H1 (cell line): ENCODE data around the gene ZNF304. TPM values are rescaled to one million over a fixed set of nuclear protein-coding genes. Genes with fewer than 3 reads are reported as not detected.

Source experiments
- CTCF ChIA-PET: fragments of 300-600 bp; sonication (Branson Sonifier 250); formaldehyde crosslinking; loops from one replicate; lab custom pipeline; 2021; ENCODE audit not compliant: partially characterized antibody; lab: Charles Lee
- POLR2A ChIA-PET: fragments of 300-600 bp; sonication (Branson Sonifier 250); formaldehyde crosslinking; loops from one replicate; lab custom pipeline; 2021; ENCODE audit warnings: inconsistent platforms; ENCODE audit not compliant: partially characterized antibody; lab: Charles Lee
- DNase-seq, 2 experiments: peaks; one replicate each; pipeline versions ENCODE4 v3.0.0 to v3.0.0-alpha.2; 2010 to 2022; ENCODE audit warnings: low spot score in 2 of 2, low read depth in 1 of 2, mixed read lengths in 1 of 2
- FAIRE-seq: peaks from 2 replicates; lab custom pipeline; 2011; peaks lifted over from hg19 to GRCh38; lab: Jason Lieb, UNC
- H2AFZ ChIP-seq: 2 replicates; pipeline ENCODE4 v1.8.1; 2012; ENCODE audit warnings: low read length, inconsistent platforms
- H2AK5ac ChIP-seq: 2 replicates; pipeline ENCODE4 v1.6.1; 2013; ENCODE audit warnings: low read depth, low read length
- H2BK120ac ChIP-seq: replicated peaks from 2 replicates; pipeline ENCODE3; 2013; ENCODE audit warnings: low read depth, low read length, inconsistent platforms
- H2BK12ac ChIP-seq: 2 replicates; pipeline ENCODE4 v1.6.1; 2013; ENCODE audit warnings: low read depth, low read length
- H2BK15ac ChIP-seq: 2 replicates; pipeline ENCODE4 v1.6.1; 2013; ENCODE audit warnings: low read length
- H2BK20ac ChIP-seq: 2 replicates; pipeline ENCODE4 v1.6.1; 2013; ENCODE audit warnings: low read length
- H2BK5ac ChIP-seq: 2 replicates; pipeline ENCODE4 v1.6.1; 2013; ENCODE audit warnings: low read depth, low read length
- H3K14ac ChIP-seq: 2 replicates; pipeline ENCODE4 v1.6.1; 2013; ENCODE audit warnings: inconsistent platforms; ENCODE audit not compliant: insufficient read length
- H3K18ac ChIP-seq: 2 replicates; pipeline ENCODE4 v1.6.1; 2013; ENCODE audit warnings: low read length; ENCODE audit errors: extremely low read depth
- H3K23ac ChIP-seq: 2 replicates; pipeline ENCODE4 v1.6.1; 2013; ENCODE audit warnings: inconsistent platforms; ENCODE audit not compliant: insufficient read length
- H3K23me2 ChIP-seq: 2 replicates; pipeline ENCODE4 v1.6.1; 2013; ENCODE audit warnings: low read depth, low read length
- H3K27ac ChIP-seq: 2 replicates; pipeline ENCODE4 v1.6.1; 2011; ENCODE audit warnings: low read depth, low read length, inconsistent platforms
- H3K27me3 ChIP-seq, 4 experiments: replicated peaks in 1 of 4; 1 replicate in 1 of 4; 2 replicates in 3 of 4; pipeline versions ENCODE4 v1.6.1 to v1.8.1; 2011 to 2013; ENCODE audit warnings: low read length in 3 of 4, mild to moderate bottlenecking in 3 of 4, inconsistent platforms in 2 of 4, mixed read lengths in 2 of 4, moderate library complexity in 1 of 4; ENCODE audit not compliant: control insufficient read depth in 3 of 4, insufficient read depth in 3 of 4; ENCODE audit errors: extremely low read depth in 1 of 4
- H3K36me3 ChIP-seq, 4 experiments: 2 replicates each; pipeline versions ENCODE4 v1.6.1 to v1.8.1; 2011 to 2013; ENCODE audit warnings: mild to moderate bottlenecking in 4 of 4, low read length in 3 of 4, moderate library complexity in 2 of 4, control low read depth in 1 of 4, inconsistent platforms in 1 of 4; ENCODE audit not compliant: insufficient read depth in 4 of 4, control insufficient read depth in 2 of 4
- H3K4ac ChIP-seq: replicated peaks from 2 replicates; pipeline ENCODE3; 2013; ENCODE audit warnings: low read length, low read depth, mixed read lengths, inconsistent platforms; ENCODE audit not compliant: insufficient read length
- H3K4me1 ChIP-seq, 4 experiments: replicated peaks in 1 of 4; 1 replicate in 1 of 4; 2 replicates in 3 of 4; pipeline versions ENCODE4 v1.6.1 to v1.8.1; 2011 to 2013; ENCODE audit warnings: low read length in 3 of 4, inconsistent platforms in 2 of 4, mixed read lengths in 1 of 4; ENCODE audit not compliant: insufficient read depth in 4 of 4, control insufficient read depth in 3 of 4
- H3K4me2 ChIP-seq, 2 experiments: 2 replicates each; pipeline versions ENCODE4 v1.6.1 to v1.8.1; 2011 to 2013; ENCODE audit warnings: low read depth in 2 of 2, low read length in 2 of 2, control low read depth in 1 of 2, inconsistent platforms in 1 of 2, mild to moderate bottlenecking in 1 of 2; ENCODE audit not compliant: insufficient read depth in 1 of 2
- H3K4me3 ChIP-seq, 4 experiments: fragments of 200-600, 300-600 bp in 1 of 4; sonication (generic), shearing (Covaris generic), sonication (Bioruptor Twin) in 1 of 4; 2 replicates each; pipeline versions ENCODE4 v1.5.1 to v1.8.1; 2011 to 2016; ENCODE audit warnings: low read length in 4 of 4, low read depth in 3 of 4, control low read depth in 2 of 4, inconsistent platforms in 2 of 4, mild to moderate bottlenecking in 2 of 4, mixed read lengths in 1 of 4, moderate library complexity in 1 of 4; ENCODE audit not compliant: insufficient read depth in 2 of 4; ENCODE audit errors: extremely low read depth in 1 of 4
- H3K56ac ChIP-seq: replicated peaks from 2 replicates; pipeline ENCODE3; 2013; ENCODE audit warnings: low read depth, mild to moderate bottlenecking, mixed read lengths, low read length, inconsistent platforms; ENCODE audit not compliant: insufficient read length
- H3K79me1 ChIP-seq: 2 replicates; pipeline ENCODE4 v1.6.1; 2013; ENCODE audit warnings: low read depth, low read length, control low read depth
- H3K79me2 ChIP-seq, 2 experiments: 2 replicates each; pipeline versions ENCODE4 v1.6.1 to v1.8.1; 2012 to 2013; ENCODE audit warnings: low read length in 2 of 2, mild to moderate bottlenecking in 2 of 2, inconsistent platforms in 1 of 2; ENCODE audit not compliant: insufficient read depth in 2 of 2, control insufficient read depth in 1 of 2
- H3K9ac ChIP-seq, 4 experiments: replicated peaks in 1 of 4; 1 replicate in 1 of 4; 2 replicates in 3 of 4; pipeline versions ENCODE4 v1.6.1 to v1.8.1; 2011 to 2013; ENCODE audit warnings: low read depth in 3 of 4, low read length in 3 of 4, control low read depth in 2 of 4, mild to moderate bottlenecking in 2 of 4, moderate library complexity in 2 of 4, inconsistent platforms in 1 of 4; ENCODE audit errors: extremely low read depth in 1 of 4
- H3K9me3 ChIP-seq, 2 experiments: 2 replicates each; pipeline versions ENCODE4 v1.6.1 to v1.8.1; 2012 to 2013; ENCODE audit warnings: mild to moderate bottlenecking in 2 of 2, moderate library complexity in 2 of 2, control low read depth in 1 of 2, inconsistent platforms in 1 of 2, low read depth in 1 of 2, low read length in 1 of 2, mixed read lengths in 1 of 2; ENCODE audit not compliant: insufficient read depth in 2 of 2
- H4K20me1 ChIP-seq, 2 experiments: replicated peaks in 1 of 2; 2 replicates each; pipeline versions ENCODE3 to v1.8.1; 2011 to 2013; ENCODE audit warnings: inconsistent platforms in 2 of 2, low read length in 2 of 2, mild to moderate bottlenecking in 1 of 2; ENCODE audit not compliant: insufficient read depth in 2 of 2, control insufficient read depth in 1 of 2
- H4K5ac ChIP-seq: 2 replicates; pipeline ENCODE4 v1.6.1; 2013; ENCODE audit warnings: low read length, low read depth, mixed read lengths, inconsistent platforms; ENCODE audit not compliant: insufficient read length
- H4K8ac ChIP-seq: 2 replicates; pipeline ENCODE4 v1.8.0; 2013; ENCODE audit warnings: mild to moderate bottlenecking, moderate library complexity, low read length, inconsistent platforms; ENCODE audit not compliant: insufficient read depth; ENCODE audit errors: extremely low read depth
- H4K91ac ChIP-seq: replicated peaks from 2 replicates; pipeline ENCODE3; 2013; ENCODE audit warnings: low read length, mixed read lengths, inconsistent platforms; ENCODE audit not compliant: insufficient read length
- BACH1 ChIP-seq: IDR thresholded peaks from 2 replicates; pipeline ENCODE4 v1.6.1; 2012; ENCODE audit warnings: low read length, improper control_type of control experiment
- CTCF ChIP-seq, 3 experiments: IDR thresholded peaks; 1 replicate in 2 of 3; 2 replicates in 1 of 3; pipeline versions ENCODE4 v1.5.1 to v1.6.1; 2011; ENCODE audit warnings: low read length in 3 of 3, mild to moderate bottlenecking in 3 of 3, inconsistent platforms in 2 of 3, low read depth in 1 of 3, moderate library complexity in 1 of 3; ENCODE audit not compliant: insufficient read depth in 1 of 3; ENCODE audit errors: control extremely low read depth in 1 of 3
- RXRA ChIP-seq: IDR thresholded peaks from 2 replicates; pipeline ENCODE4 v1.6.1; 2011; ENCODE audit warnings: low read depth, mild to moderate bottlenecking, low read length, moderate library complexity; ENCODE audit not compliant: insufficient read depth
- SUZ12 ChIP-seq: fragments of 200-600 bp; sonication (generic); IDR thresholded peaks from 2 replicates; pipeline ENCODE4 v1.6.1; 2012; ENCODE audit warnings: mild to moderate bottlenecking, inconsistent platforms, low read length, moderate library complexity, mixed read lengths
- ZNF274 ChIP-seq: IDR thresholded peaks from 2 replicates; pipeline ENCODE4 v1.7.0; 2012; ENCODE audit warnings: low read length, borderline replicate concordance; ENCODE audit errors: extremely low read depth
- WGBS, 2 experiments: shearing (Covaris generic) in 1 of 2; methylation state at CpG; one replicate each; pipeline versions ENCODE4 v1.1.6 to v1.1.7; 2013 to 2015; ENCODE audit warnings: low lambda C conversion rate in 2 of 2, mixed read lengths in 2 of 2, inconsistent platforms in 1 of 2, low coverage in 1 of 2, missing lambda C conversion rate in 1 of 2; ENCODE audit not compliant: insufficient replicate concordance in 2 of 2, insufficient coverage in 1 of 2, insufficient read length in 1 of 2; ENCODE audit errors: extremely low coverage in 1 of 2, missing lambda C conversion rate in 1 of 2; 5-methylcytosine and 5-hydroxymethylcytosine counted together
- polyA plus RNA-seq, 7 experiments: library from polyadenylated mRNA; depleted of rRNA in 3 of 7; stranded (reverse) in 5 of 7; unstranded in 2 of 7; fragments of >200 nt in 5 of 7; fragments of 200-250 nt in 2 of 7; gene quantifications; 1 replicate in 5 of 7; 2 replicates in 1 of 7; 4 replicates in 1 of 7; pipeline versions ENCODE4 v1.2.1 to v1.2.3, GENCODE V29; 2011 to 2013; ENCODE audit warnings: missing spikeins in 2 of 7, mixed read lengths in 2 of 7
- total RNA-seq: library from RNA; stranded (reverse); fragmentation: NEBNext Ultra II Directional; extraction: Animal tissue kit (Norgen Biotek cat#: 25700); gene quantifications from 2 replicates; pipeline ENCODE4 v1.2.1, GENCODE V29; 2021

Gene ZNF304
- total and polyA plus RNA-seq, 2 of the 8 experiments (the other 6 are each of a cell fraction or from before 2014, with no cell fraction given), result 4.3 to 10.5 TPM

DNA sequence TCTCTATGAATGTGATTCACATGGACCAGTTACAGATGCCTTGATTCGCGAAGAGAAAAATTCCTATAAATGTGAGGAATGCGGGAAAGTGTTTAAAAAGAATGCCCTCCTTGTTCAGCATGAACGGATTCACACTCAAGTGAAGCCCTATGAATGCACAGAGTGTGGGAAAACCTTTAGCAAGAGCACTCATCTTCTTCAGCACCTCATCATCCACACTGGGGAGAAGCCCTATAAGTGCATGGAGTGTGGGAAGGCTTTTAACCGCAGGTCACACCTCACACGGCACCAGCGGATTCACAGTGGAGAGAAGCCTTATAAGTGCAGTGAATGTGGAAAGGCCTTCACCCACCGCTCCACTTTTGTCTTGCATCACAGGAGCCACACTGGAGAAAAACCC lies 23.1 kb upstream of the ZNF304 start:
- no peak overlapping the region for H3K23ac ChIP-seq
- no peaks in the 10 kb centered on the region for H3K23me2 ChIP-seq
- H3K79me2 ChIP-seq, result peaks cover 0 to 5% of the 10 kb centered on the region in 2 experiments; a peak in 1 of 4 replicates
- WGBS, 2 experiments, result 90% methylated on average over 8 of the region's 8 CpGs; no CpG with 5 or more reads in 1 of the 2 experiments
- no peak overlapping the region for H2BK20ac ChIP-seq
- H3K4ac ChIP-seq, result no peak overlapping the region
- no peak overlapping the region for H2BK5ac ChIP-seq
- H3K79me1 ChIP-seq, result no peaks in the 10 kb centered on the region
- H2AFZ ChIP-seq, result no peak overlapping the region
- H3K18ac ChIP-seq, result no peak overlapping the region
- no peak overlapping the region for H2BK12ac ChIP-seq
- no peaks in the 10 kb centered on the region for H3K4me1 ChIP-seq
- no peak for FAIRE-seq
- no peak overlapping the region for H4K8ac ChIP-seq
- no peak overlapping the region for H2AK5ac ChIP-seq
- no peaks in the 10 kb centered on the region for H3K9me3 ChIP-seq
- H3K4me2 ChIP-seq, result no peak overlapping the region
- no peak for TF ChIP-seq SUZ12
- no peak for TF ChIP-seq CTCF (IDR thresholded peaks at IDR 0.05; ENCODE audit: control extremely low read depth in 1 of 3, insufficient read depth in 1 of 3, low read depth in 1 of 3, low read length in 3 of 3)
- no peak for TF ChIP-seq ZNF274
- no peak for TF ChIP-seq RXRA
- no peak for TF ChIP-seq BACH1
- H3K56ac ChIP-seq, result no peak overlapping the region
- H4K5ac ChIP-seq, result no peak overlapping the region
- H2BK120ac ChIP-seq, result no peak overlapping the region
- ChIA-PET CTCF (no interaction called here), POLR2A (no interaction called here)
- H4K91ac ChIP-seq, result no peak overlapping the region
- H3K27ac ChIP-seq, result no peak overlapping the region
- no peak overlapping the region for H2BK15ac ChIP-seq
- H3K14ac ChIP-seq, result no peak overlapping the region
- peaks cover 0 to 10% of the 10 kb centered on the region in 2 experiments for H4K20me1 ChIP-seq
- H3K9ac ChIP-seq, result no peak overlapping the region
- no peaks in the 10 kb centered on the region for H3K27me3 ChIP-seq
- no peak for DNase-seq
- H3K36me3 ChIP-seq, result peaks cover 19 to 53% (median 35%) of the 10 kb centered on the region in 4 experiments; a peak in 7 of 8 replicates
- no peak overlapping the region for H3K4me3 ChIP-seq
